ENCODE data around the gene SVOPL. TPM values are rescaled to one million over a fixed set of nuclear protein-coding genes. Genes with fewer than 3 reads are reported as not detected.

Gene SVOPL
- total and polyA plus RNA-seq, 2 donors (not counting 3 experiments of a cell fraction or from before 2014, with no cell fraction given): not detected

GRCh38 chr7:138720286-138720685 is 19.1 kb upstream of the SVOPL start:
- FAIRE-seq (no peak), DNase-seq (ENCODE audit: low read depth, low spot score) (no peak)
- POLR2A ChIA-PET: no interaction called here
- no TSS peak for BruUV-seq (replicated peaks)
- TF ChIP-seq MYC (IDR thresholded peaks at IDR 0.05; ENCODE audit: low read depth, low read length) (no peak), GATA2 (IDR thresholded peaks at IDR 0.05; ENCODE audit: insufficient read depth, insufficient read length, low read depth, low read length) (no peak), POLR2AphosphoS5 (IDR thresholded peaks at IDR 0.05; ENCODE audit: insufficient read depth, low read depth, low read length) (no peak), CTCF (IDR thresholded peaks at IDR 0.05; ENCODE audit: extremely low read depth in 1 of 2, insufficient read depth in 1 of 2, low read depth in 1 of 2, low read length in 2 of 2) (no peak), JUN (IDR thresholded peaks at IDR 0.05; ENCODE audit: borderline replicate concordance, insufficient read depth, insufficient read length, low read depth) (no peak), EZH2 (IDR thresholded peaks at IDR 0.05; ENCODE audit: borderline replicate concordance, low read depth, low read length, severe bottlenecking) (no peak), POLR2A (IDR thresholded peaks at IDR 0.05; ENCODE audit: low read depth, low read length) (no peak), MAX (IDR thresholded peaks at IDR 0.05; ENCODE audit: insufficient read depth, insufficient read length) (no peak), FOS (IDR thresholded peaks at IDR 0.05; ENCODE audit: borderline replicate concordance, insufficient read depth, low read length) (no peak)
- Histone ChIP-seq H3K79me2 (ENCODE audit: control insufficient read depth, insufficient read depth, low read length) (no peaks in the 10 kb centered on the region), H3K9me3 (replicated peaks; ENCODE audit: control insufficient read depth, insufficient read depth, low read length) (no peaks in the 10 kb centered on the region), H3K4me2 (ENCODE audit: insufficient read depth, low read length) (no peak overlapping the region), H3K4me3 (replicated peaks in 1 of 3; ENCODE audit: insufficient read depth in 1 of 3, low read depth in 1 of 3, low read length in 3 of 3) (no peak overlapping the region), H3K36me3 (ENCODE audit: control insufficient read depth in 2 of 2, extremely low read depth in 1 of 2, insufficient read depth in 2 of 2, low read length in 2 of 2) (no peaks in the 10 kb centered on the region), H4K20me1 (replicated peaks; ENCODE audit: control insufficient read depth, extremely low read depth, insufficient read depth, low read length) (no peaks in the 10 kb centered on the region), H3K9me1 (replicated peaks; ENCODE audit: control insufficient read depth, extremely low read depth, insufficient read depth, low read length) (no peaks in the 10 kb centered on the region), H3K27me3 (ENCODE audit: control insufficient read depth in 2 of 2, insufficient read depth in 2 of 2, low read length in 2 of 2) (no peaks in the 10 kb centered on the region), H2AFZ (ENCODE audit: low read depth, low read length) (no peak overlapping the region), H3K27ac (ENCODE audit: insufficient read depth, low read depth, low read length) (no peak overlapping the region), H3K9ac (replicated peaks; ENCODE audit: extremely low read depth, insufficient read depth, low read length) (no peak overlapping the region), H3K4me1 (ENCODE audit: control insufficient read depth, extremely low read depth, insufficient read depth, low read length) (no peaks in the 10 kb centered on the region)
- intact Hi-C loops (cut with micrococcal nuclease): no loop called here
- dilution Hi-C loops (cut with MboI; ENCODE audit: extremely low pct_ligation_motif_present, low sequenced_read_pairs): no loop called here
- CTCF ChIA-PET: interaction anchor here (2.2 kb wide), 1 partner anchor 18 kb away, joined by 7 read pairs; no protein-coding TSS in a partner anchor
